GM21360 (cell line): Measurements from ENCODE around the gene CPD.
"Not testable (repeated sequence)": the region's sequence is repeated elsewhere in the genome, so short reads cannot be mapped to it uniquely, and the experiment has no call there.

Experiments used
- ATAC-seq: cut with Tn5 transposase; IDR thresholded peaks from one replicate; pipeline ENCODE4 v1.9.1; 2021; ENCODE audit warnings: mild to moderate bottlenecking, moderate library complexity; ENCODE audit not compliant: unreplicated experiment

The CPD gene

GRCh38 chr17:30422171-30422570, 43.4 kb downstream of the CPD start:
- ATAC-seq = no peak

DNA sequence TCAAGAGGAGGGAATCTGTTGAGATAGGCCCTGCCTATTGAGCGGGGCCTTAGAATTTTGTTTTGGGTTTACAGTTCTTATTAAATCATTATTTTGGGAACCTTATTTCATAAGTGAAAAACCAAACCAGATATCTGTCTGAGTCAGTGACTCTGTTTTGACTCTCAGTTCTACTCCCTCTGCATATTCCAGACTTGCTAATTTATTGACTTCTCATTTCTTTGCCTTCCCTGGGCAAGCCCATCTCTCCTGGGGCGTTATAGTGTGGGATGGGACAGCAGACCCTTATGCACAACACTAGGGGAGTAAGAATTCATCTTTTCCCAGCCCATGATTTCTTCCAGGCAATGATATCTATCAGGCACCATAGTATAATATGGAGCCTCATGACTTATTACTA, 45.7 kb downstream of the CPD start:
- no peak for ATAC-seq

DNA sequence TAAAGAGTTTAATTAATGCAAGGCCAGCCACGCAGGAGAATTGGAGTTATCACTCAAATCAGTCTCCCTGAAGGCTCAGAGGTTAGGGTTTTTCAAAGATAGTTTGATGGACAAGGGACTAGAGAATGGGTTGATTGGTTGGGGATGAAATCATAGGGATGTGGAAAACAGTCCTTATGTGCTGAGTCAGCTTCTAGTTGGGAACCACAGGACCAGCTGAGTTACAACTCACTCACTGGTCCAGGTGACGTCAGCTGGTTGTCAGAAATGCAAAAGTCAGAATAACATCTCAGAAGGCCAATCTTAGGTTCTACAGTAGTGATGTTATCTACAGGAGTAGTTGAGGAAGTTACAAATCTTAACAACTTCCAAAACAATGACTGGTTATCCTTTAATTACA, 47.6 kb downstream of the CPD start:
- ATAC-seq = no peak

- ATAC-seq = no peak
Measured at GRCh38 chr17:30427611-30428010, 48.9 kb downstream of the CPD start.

DNA sequence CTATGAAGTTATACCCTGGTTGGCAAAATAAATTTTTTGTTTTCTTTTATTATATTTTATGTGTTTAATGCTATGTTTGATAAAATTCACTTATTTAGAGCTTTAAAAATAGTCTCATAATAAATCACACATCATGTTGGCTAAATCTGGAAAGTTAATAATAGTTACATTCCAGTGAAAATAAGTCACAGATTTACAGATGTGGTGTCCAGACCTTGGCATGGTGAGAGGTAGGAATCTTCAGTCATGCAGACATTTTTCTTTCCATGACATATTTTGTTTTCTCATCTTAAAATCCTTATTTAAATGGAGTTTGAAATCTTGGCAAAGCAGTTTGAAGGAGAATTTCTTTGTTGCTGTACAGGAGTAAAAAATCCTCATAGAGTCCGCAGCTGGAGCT, 50.4 kb downstream of the CPD start:
- no peak for ATAC-seq

DNA sequence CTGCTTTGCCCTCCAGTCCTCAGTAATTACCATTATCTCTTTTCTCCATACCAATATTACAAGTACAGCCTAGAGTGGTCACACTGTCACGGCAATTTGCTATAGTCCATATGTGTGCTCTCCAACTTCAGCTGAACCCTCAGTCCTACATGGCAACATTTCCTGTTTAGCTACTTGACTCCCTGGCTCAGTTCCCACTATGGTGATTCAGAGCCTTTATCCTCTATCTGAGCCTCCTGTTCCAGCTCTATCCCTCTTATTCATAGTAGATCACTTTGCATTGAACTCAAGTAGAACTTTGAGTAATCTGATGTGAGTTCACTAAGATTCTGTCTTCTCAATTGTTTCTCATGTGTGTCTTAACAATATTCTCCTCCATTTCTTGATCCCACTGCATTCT, 54.8 kb downstream of the CPD start:
- no peak for ATAC-seq

GRCh38 chr17:30436729-30437128, 58.0 kb downstream of the CPD start:
- no peak for ATAC-seq

GRCh38 chr17:30443721-30444120, 65.0 kb downstream of the CPD start:
- no peak for ATAC-seq

DNA sequence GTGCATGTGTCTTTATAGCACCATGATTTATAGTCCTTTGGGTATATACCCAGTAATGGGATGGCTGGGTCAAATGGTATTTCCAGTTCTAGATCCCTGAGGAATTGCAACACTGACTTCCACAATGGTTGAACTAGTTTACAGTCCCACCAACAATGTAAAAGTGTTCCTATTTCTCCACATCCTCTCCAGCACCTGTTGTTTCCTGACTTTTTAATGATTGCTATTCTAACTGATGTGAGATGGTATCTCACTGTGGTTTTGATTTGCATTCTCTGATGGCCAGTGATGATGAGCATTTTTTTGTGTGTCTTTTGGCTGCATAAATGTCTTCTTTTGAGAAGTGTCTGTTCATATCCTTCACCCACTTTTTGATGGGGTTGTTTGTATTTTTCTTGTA, 67.9 kb downstream of the CPD start:
- not testable (repeated sequence) for ATAC-seq

- no peak for ATAC-seq
Measured at GRCh38 chr17:30449480-30449879, 70.8 kb downstream of the CPD start.

DNA sequence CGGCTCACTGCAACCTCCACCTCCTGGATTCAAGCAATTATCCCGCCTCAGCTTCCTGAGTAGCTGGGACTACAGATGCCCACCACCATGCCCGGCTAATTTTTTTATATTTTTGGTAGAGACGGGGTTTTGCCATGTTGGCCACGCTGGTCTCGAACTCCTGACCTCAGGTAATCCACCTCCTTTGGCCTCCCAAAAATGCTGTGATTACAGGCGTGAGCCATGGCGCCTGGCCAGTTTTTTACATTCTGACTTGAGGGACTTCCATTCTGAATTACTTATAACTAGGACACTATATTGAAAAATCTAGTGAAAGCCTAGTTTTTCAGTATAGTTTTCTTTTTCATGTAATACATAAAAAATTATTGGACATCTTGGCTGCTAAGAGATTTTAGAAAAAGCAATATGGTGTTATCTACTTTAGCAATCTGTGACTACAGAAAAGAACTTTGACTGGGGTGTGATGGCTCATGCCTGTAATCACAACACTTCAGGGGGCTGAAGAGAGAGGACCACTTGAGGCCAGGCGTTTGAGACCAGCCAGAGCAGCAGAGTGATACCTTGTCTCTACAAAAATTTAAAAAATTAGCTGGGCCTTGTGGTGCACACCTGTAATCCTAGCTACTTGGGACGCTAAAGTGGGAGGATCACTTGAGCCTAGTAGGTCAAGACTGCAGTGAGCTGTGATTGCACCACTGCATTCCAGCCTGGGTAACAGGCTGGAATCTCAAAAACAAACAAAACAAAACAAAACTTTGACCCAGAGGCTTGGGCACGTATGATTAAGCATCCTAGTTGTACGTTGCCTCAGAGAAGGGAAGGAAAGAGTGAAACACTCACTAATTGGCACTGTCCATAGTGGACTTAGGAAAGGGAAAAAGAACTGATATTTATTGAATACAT, 71.6 kb downstream of the CPD start:
- ATAC-seq = no peak

- ATAC-seq = no peak
Measured at GRCh38 chr17:30454635-30455034, 75.9 kb downstream of the CPD start.

DNA sequence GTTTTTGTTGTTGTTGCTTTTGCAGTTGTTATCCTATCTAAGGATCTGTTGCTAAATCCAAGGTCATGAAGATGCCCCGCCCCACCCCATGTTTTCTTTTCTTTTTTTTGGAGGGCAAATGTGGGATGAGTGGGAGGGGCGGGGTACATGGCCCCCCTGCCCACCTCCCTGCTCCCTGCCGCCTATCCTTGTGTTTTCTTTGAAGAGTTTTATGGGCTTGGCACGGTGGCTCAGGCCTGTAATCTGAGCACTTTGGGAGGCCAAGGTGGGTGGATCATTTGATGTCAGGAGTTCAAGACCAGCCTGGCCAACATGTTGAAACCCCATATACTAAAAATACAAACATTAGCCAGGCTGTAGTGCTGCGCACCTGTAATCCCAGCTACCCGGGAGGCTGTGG, 79.6 kb downstream of the CPD start:
- ATAC-seq = no peak

- ATAC-seq = not testable (repeated sequence)
Measured at GRCh38 chr17:30458797-30459413, 80.2 kb downstream of the CPD start.

DNA sequence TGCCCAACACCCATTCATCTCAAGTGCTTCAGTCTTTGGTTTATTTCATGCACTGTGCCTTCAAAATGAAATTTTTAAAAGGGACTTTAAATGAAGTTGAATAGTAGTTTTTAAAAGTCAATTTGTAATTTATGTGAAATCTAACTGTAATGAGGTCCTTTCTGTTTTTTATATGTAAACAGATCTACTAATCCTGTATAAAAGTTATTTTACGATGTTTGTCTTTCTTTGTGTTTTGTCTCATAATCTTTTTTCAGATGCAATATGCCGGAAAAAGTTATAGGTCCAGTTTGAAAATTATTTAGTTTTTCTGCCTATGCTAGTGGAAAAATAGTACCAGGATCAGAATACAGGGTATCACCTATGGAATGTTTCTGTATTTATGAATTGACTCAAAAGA, 89.7 kb downstream of the CPD start:
- no peak for ATAC-seq

DNA sequence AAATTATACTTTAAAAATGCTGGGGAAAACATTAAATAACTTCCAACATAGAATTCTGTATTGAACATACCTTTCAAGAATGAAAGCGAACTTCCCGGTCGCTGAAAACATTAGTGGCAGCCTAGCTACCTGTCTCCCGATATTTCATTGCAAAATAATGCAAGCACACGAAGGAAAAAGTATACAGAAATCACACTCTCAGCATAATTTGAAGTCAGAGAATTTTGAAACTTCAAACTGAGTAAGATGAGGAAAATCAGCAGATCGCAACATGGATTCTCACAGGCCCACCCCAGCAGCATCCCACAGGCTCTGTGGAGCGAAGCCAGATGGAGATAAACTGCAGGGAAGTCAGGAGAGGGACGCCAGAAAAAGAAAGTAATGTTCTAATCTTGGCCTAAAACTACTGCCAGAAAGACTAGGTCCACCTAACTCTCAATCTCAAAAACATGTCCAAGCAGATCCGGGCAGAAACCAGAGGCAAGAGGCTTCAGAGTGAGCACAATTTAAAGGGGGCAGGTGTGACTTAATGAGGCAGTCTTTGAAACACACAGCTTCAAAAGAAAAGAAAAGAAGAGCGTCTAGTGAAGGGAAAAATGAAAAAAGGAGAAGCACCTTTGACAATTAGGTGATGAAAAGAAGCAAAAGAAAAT, 93.6 kb downstream of the CPD start:
- ATAC-seq = no peak

DNA sequence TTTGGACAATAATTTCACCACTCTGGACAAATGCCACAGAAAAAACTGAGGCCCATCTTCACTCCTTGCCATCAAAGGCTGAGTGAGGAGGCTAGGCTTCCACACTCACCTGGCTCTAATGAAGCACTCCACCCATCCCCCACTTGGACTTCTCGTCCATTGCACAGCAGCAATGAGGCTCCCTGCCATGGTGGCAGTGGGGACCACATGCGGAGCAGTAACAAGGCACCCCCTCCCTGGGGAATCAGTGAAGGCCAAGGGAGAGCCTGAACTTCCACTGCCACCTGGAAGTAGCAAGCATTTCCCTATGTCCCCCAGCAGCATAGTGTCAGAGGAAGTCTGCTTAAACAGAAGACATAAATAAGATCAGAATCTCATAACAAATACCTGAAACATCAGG, 96.5 kb downstream of the CPD start:
- no peak for ATAC-seq

GRCh38 chr17:30476726-30477082, 98.0 kb downstream of the CPD start:
- no peak for ATAC-seq

DNA sequence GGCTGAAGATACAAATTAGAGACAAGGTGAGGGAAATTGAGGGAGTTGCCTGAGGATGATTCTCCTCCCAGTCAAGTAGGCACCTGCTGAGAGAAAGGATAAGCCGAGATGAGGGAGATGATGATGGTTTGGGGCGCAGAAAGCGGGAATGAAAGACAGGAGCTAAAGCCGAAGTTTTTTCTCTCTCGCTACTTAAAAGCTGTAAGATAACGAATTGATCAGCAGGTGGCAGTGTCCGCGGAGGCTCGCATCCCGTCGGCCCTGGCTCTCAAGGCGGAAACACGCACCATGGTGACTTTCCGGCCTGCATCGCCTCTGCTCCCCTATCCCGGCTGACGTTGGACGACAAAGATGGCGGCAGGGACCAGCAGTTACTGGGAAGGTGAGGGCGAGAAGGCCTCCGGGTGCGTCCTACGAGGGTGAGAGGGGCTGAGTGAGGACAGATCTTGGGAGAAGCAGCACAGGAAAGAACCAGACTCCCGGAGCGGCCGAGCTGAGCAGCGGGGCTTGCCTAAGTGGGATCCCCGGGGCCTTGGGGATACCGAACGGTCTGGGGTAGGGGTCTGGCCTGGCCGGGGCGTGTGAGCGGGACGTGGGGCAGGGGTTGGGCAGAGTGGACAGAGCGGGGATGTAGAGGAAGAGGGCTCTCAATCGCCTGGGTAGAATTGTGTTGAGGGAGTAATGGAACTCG, 98.5 kb downstream of the CPD start, which contains the start of gene GOSR1:
TSS of gene GOSR1 (plus strand) at position 326 of the 691 bp plus-strand sequence. CDS start at position 352, 26 bp downstream.
- peak; percentile 87 for ATAC-seq

GRCh38 chr17:30477774-30478115, 99.0 kb downstream of the CPD start:
- ATAC-seq = no peak

DNA sequence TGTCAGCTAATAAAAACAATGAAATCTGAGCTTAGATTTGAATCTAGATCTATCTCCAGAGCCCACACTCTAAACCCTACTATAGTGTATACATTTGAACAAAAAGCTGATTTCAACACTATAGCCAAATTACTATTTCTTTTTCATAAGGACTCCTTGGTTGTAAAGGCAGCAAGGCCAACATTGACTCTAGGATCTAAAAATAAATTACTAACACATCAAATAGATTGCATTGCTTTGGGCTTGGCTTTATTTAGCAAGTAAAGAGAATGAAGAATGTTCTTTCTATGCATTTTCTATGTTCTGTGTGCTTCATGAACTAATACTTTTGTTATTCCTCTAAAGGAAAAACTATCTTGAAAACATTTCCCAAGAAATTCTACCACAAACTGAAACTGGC, 103.8 kb downstream of the CPD start:
- no peak for ATAC-seq
